Right lobe of liver (tissue), 6 donors: ENCODE results near the gene KRTAP2-2. TPM values are rescaled to one million over a fixed set of nuclear protein-coding genes. Genes with fewer than 3 reads are reported as not detected.
"Not testable (repeated sequence)": the region's sequence is repeated elsewhere in the genome, so short reads cannot be mapped to it uniquely, and the experiment has no call there.

Source experiments
- ATAC-seq, 4 donors: fragments of 200-7000 bp; cut with Tn5 transposase; one replicate each; pipeline ENCODE4 v1.9.1; 2020; ENCODE audit warnings: mild to moderate bottlenecking in 4 of 4, moderate library complexity in 4 of 4
- DNase-seq, 3 donors: peaks; one replicate each; pipeline ENCODE4 v3.0.0-alpha.2; 2020
- H3K27ac ChIP-seq, 3 donors: fragments of 200-600 bp; one replicate each; pipeline ENCODE4 v1.8.0; 2022
- H3K27me3 ChIP-seq, 2 donors: fragments of 200-600 bp; one replicate each; pipeline ENCODE4 v1.8.0; 2022
- H3K36me3 ChIP-seq, 4 donors: fragments of 200-600 bp; sonication (generic) in 1 of 4; one replicate each; pipeline versions ENCODE4 v1.5.1 to v1.8.0; 2017 to 2022; ENCODE audit warnings: control low read depth in 1 of 4
- H3K4me1 ChIP-seq, 4 donors: fragments of 200-600 bp; sonication (generic) in 1 of 4; one replicate each; pipeline versions ENCODE4 v1.5.1 to v1.8.0; 2017 to 2022; ENCODE audit warnings: control low read depth in 1 of 4
- H3K4me3 ChIP-seq, 3 donors: fragments of 200-600 bp; one replicate each; pipeline ENCODE4 v1.8.0; 2022
- H3K9me3 ChIP-seq, 4 donors: fragments of 200-600 bp; sonication (generic) in 1 of 4; one replicate each; pipeline versions ENCODE4 v1.5.1 to v1.8.0; 2017 to 2022; ENCODE audit warnings: control low read depth in 1 of 4
- CTCF ChIP-seq, 4 donors: fragments of 200-600 bp in 3 of 4; fragments of 450-650 bp in 1 of 4; IDR thresholded peaks; one replicate each; pipeline versions ENCODE4 v1.5.1 to v1.8.0; 2016 to 2022; ENCODE audit warnings: antibody characterized with exemption in 4 of 4, mild to moderate bottlenecking in 2 of 4
- POLR2A ChIP-seq: fragments of 450-650 bp; IDR thresholded peaks from one replicate; pipeline ENCODE4 v1.6.1; 2017; ENCODE audit warnings: antibody characterized with exemption, mild to moderate bottlenecking
- WGBS: methylation state at CpG from one replicate; pipeline ENCODE4 v1.1.6; 2018; ENCODE audit warnings: low coverage, low lambda C conversion rate; ENCODE audit not compliant: insufficient coverage; ENCODE audit errors: missing lambda C conversion rate; 5-methylcytosine and 5-hydroxymethylcytosine counted together
- intact Hi-C, 2 donors: fragments of 100-400 bp; cut with DNase I; formaldehyde crosslinking; loops; one replicate each; pipeline versions ENCODE4 v1.11.2 to v1.14.1; 2022
- total RNA-seq, 6 experiments: library from RNA; depleted of rRNA in 2 of 6; stranded (reverse); fragments of >200 nt in 2 of 6; fragmentation: NEBNext Ultra II Directional in 3 of 6; extraction: Animal tissue kit (Norgen Biotek cat#: 25700) in 3 of 6; gene quantifications; one replicate each; pipeline versions ENCODE4 v1.1.0 to v1.2.4, GENCODE V29; 2016 to 2023
- donor health status: DM: no; HTN: yes; CAD: no.
- donor health status: DM: no; HTN: no; CAD: no.
- donor health status: DM: no; HTN: no; CAD: no.
- donor health status: DM: no; HTN: yes; CAD: no.
- donor health status: DM: no; HTN: yes; CAD: no.

Gene KRTAP2-2
- total RNA-seq, 6 experiments from 2014 or later = not detected

GRCh38 chr17:41063449-41063848, 8.4 kb upstream of the KRTAP2-2 start:
- Histone ChIP-seq H3K36me3 (no peaks in the 10 kb centered on the region), H3K27ac (no peak overlapping the region), H3K4me3 (no peak overlapping the region), H3K9me3 (no peaks in the 10 kb centered on the region), H3K4me1 (no peaks in the 10 kb centered on the region), H3K27me3 (peaks cover 0 to 5% of the 10 kb centered on the region in 2 donors)
- DNase-seq (no peak), ATAC-seq (no peak)
- intact Hi-C loops = no loop called here
- WGBS = 54% methylated on average over 4 of the region's 4 CpGs
- TF ChIP-seq POLR2A (no peak), CTCF (IDR thresholded peaks at IDR 0.05) (no peak)

- ATAC-seq (no peak), DNase-seq (no peak)
- no peaks in the 10 kb centered on the region for H3K36me3 ChIP-seq
- H3K9me3 ChIP-seq = no peaks in the 10 kb centered on the region
- no peak overlapping the region for H3K4me3 ChIP-seq
- peaks cover 0 to 5% of the 10 kb centered on the region in 2 donors for H3K27me3 ChIP-seq
- no peaks in the 10 kb centered on the region for H3K4me1 ChIP-seq
- H3K27ac ChIP-seq = no peak overlapping the region
- TF ChIP-seq CTCF (IDR thresholded peaks at IDR 0.05) = no peak
- TF ChIP-seq POLR2A = no peak
- WGBS = 60% methylated on average over 1 of the region's 1 CpG
- intact Hi-C loops = no loop called here
These were observed 6.9 kb upstream of the KRTAP2-2 start for GRCh38 chr17:41061964-41062363.

- ATAC-seq = no peak
- intact Hi-C loops = no loop called here
- H3K9me3 ChIP-seq = no peaks in the 10 kb centered on the region
- H3K27ac ChIP-seq = no peak within 1 kb of the TSS
- H3K36me3 ChIP-seq = no peaks in the 10 kb centered on the region
- WGBS = 54% methylated on average over 6 of the region's 6 CpGs
- peaks cover 0 to 5% of the 10 kb centered on the region in 2 donors for H3K27me3 ChIP-seq
- DNase-seq = no peak
- no peak within 1 kb of the TSS for H3K4me3 ChIP-seq
- no peak for TF ChIP-seq POLR2A
- no peak for TF ChIP-seq CTCF (IDR thresholded peaks at IDR 0.05)
- no peaks in the 10 kb centered on the region for H3K4me1 ChIP-seq
These were observed 5.1 kb upstream of the KRTAP2-2 start, which contains the start of gene KRTAP2-3 for GRCh38 chr17:41060052-41060604. Gene KRTAP2-3 (minus strand): TSS chr17:41060114. CDS start chr17:41060050, 64 bp downstream.

GRCh38 chr17:41059276-41060051, 4.4 kb upstream of the KRTAP2-2 start:
- H3K27me3 ChIP-seq, H3K9me3 ChIP-seq, H3K4me3 ChIP-seq, intact Hi-C loops, H3K27ac ChIP-seq, H3K36me3 ChIP-seq, H3K4me1 ChIP-seq, DNase-seq: not testable (repeated sequence)
- 18% methylated on average over 5 of the region's 31 CpGs for WGBS
- ATAC-seq = peak in 1 of 4 donors; percentile 17

- Histone ChIP-seq H3K27me3 (peaks cover 0 to 5% of the 10 kb centered on the region in 2 donors), H3K27ac (no peak overlapping the region), H3K36me3 (no peaks in the 10 kb centered on the region), H3K4me1 (no peaks in the 10 kb centered on the region), H3K9me3 (no peaks in the 10 kb centered on the region), H3K4me3 (no peak overlapping the region)
- intact Hi-C loops = no loop called here
- TF ChIP-seq POLR2A = no peak
- no peak for TF ChIP-seq CTCF (IDR thresholded peaks at IDR 0.05)
- DNase-seq (no peak), ATAC-seq (no peak)
- WGBS = 80% methylated on average over 4 of the region's 5 CpGs
These were observed 3.7 kb upstream of the KRTAP2-2 start for GRCh38 chr17:41058741-41059140.
